Fibroblast of pulmonary artery (primary cell): ENCODE results near the gene FHOD3.

Experiments used
- DNase-seq: peaks from one replicate; pipeline ENCODE4 v3.0.0-alpha.2; 2010; ENCODE audit warnings: low read depth
- H3K4me3 ChIP-seq: replicated peaks from 2 replicates; pipeline ENCODE4 v1.5.1; 2011; ENCODE audit warnings: low read depth, mild to moderate bottlenecking, control low read depth, low read length, moderate library complexity
- TF ChIP-seq, protein P1 (sequence below): IDR thresholded peaks from 2 replicates; pipeline ENCODE4 v1.5.1; 2011; ENCODE audit warnings: mild to moderate bottlenecking, control low read depth, low read length, inconsistent platforms; ENCODE audit errors: missing control alignments

The FHOD3 gene

DNA sequence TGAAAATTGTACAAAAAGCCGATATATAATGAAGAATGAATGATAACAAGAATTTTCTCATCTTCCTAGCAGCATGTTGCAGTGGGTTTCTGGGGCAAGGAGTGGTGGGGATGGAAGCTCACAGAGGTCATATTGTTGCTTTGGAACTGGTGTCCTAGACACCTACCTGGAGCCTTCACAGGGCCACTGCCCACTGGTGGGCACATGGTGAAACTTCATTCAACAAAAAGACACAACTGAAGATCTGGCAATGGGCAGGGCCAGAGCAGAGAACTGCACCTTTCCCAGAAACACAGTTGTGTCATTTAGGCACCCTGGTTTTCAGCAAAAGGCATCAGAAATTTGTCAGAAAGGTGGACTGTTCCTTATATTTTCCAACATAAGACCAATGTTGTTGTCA, 115.3 kb downstream of the FHOD3 start:
- no peak overlapping the region for H3K4me3 ChIP-seq
- DNase-seq: peak; percentile 53
- TF ChIP-seq, protein P1, sequence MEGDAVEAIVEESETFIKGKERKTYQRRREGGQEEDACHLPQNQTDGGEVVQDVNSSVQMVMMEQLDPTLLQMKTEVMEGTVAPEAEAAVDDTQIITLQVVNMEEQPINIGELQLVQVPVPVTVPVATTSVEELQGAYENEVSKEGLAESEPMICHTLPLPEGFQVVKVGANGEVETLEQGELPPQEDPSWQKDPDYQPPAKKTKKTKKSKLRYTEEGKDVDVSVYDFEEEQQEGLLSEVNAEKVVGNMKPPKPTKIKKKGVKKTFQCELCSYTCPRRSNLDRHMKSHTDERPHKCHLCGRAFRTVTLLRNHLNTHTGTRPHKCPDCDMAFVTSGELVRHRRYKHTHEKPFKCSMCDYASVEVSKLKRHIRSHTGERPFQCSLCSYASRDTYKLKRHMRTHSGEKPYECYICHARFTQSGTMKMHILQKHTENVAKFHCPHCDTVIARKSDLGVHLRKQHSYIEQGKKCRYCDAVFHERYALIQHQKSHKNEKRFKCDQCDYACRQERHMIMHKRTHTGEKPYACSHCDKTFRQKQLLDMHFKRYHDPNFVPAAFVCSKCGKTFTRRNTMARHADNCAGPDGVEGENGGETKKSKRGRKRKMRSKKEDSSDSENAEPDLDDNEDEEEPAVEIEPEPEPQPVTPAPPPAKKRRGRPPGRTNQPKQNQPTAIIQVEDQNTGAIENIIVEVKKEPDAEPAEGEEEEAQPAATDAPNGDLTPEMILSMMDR: peak; percentile 67

DNA sequence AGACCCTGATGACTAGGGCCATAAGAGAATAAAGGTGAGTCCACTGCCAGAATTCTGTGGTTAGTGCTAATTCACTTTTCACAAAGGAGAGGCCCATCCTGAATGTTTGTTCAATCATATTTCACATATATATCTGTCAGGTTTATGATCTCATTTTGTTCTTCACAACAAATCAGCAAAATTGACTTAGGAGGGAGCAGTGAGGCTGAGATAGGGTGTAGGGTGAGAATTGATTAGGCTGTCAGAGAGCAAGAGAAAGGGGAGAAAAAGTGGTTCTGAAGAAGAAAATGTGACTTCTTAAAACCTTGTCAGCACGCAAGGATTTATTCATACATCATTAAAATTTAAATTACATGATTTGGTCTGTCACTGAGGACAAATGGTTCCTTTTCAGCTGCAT, 117.7 kb downstream of the FHOD3 start:
- H3K4me3 ChIP-seq: no peak overlapping the region
- DNase-seq: no peak
- TF ChIP-seq, protein P1: no peak

DNA sequence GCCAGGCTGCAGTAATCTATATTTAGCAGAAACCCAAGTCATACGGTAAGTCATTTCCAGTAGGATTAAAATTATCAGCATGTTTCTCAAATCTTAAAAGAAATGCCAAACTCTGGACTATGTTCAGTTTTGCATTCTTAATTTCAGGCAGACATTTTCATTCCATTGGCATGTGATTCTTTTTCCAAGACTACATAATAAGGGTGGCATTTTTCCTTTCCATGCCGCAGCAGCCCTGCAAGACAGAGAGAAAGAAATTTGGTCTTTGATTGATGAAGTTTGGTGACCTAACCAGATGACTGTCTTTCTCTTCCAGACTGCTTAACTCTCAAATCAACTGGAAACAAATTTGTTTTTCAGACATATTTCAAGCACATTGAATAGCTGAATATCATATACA, 118.1 kb downstream of the FHOD3 start:
- TF ChIP-seq, protein P1: no peak
- DNase-seq: no peak
- no peak overlapping the region for H3K4me3 ChIP-seq

DNA sequence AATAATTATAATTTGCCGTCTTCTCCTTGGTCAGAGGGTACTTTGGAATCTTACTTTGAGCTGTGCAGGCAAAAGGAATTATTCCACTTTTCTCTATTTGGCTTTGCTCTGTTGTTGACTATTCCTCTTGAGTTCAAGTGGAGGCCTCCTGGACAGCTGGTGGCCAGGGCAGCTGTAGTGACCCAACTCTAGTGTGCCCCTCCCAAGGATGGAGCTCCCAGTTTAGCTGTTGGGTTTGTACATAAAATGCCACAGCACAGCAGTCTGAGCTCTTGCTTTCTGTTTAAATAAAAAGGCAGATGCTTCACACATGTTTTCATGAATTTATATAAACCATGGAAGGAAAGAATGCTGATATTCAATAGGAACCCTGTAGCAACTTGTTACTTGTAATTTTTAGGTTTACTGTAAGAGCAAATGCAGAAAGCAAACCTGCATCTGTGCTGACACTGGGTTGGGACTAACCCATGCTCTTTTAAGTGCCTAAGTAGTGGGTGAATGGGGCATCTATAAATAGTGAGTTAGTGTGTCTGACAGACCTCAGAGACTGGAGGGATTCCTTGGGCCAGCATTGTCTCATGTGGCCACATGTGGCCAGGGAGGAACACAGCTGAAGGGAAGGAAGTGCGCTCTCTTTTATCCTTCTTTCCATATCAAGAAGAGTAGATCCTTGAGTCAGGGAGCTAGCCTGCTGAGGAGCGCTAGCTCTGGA, 121.8 kb downstream of the FHOD3 start:
- H3K4me3 ChIP-seq: no peak overlapping the region
- DNase-seq: no peak
- TF ChIP-seq, protein P1: no peak

DNA sequence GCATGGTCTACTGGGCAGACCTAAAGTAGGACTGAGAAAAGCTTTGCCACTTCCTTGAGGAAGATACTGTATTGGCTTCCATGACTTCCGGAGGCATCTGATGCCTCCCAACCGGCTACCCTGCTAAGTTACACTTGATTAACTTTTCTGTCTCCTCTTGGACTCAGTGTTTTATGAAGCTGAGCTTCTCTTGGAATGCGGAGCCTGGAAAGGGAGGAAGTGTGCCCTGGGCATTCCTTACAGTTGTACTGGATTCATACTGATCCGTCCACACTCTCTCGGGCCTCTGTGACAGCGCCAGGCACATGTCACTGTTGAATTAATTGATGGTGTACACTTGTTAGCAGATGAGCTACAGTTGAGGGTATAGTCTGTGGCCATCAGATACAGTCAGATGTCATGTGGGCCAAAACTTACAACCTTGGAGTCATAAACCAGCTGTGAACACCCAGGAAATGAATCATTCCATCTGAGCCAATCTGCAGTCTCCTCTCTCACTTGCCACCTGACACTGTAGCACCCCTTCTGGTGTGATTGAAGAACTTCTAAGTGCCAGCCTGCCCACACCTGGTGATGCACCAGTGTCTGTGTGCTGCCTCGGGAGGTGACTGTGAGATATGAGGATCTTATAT, 122.5 kb downstream of the FHOD3 start:
- DNase-seq: peak; percentile 20
- TF ChIP-seq, protein P1: peak; percentile 4
- no peak overlapping the region for H3K4me3 ChIP-seq

DNA sequence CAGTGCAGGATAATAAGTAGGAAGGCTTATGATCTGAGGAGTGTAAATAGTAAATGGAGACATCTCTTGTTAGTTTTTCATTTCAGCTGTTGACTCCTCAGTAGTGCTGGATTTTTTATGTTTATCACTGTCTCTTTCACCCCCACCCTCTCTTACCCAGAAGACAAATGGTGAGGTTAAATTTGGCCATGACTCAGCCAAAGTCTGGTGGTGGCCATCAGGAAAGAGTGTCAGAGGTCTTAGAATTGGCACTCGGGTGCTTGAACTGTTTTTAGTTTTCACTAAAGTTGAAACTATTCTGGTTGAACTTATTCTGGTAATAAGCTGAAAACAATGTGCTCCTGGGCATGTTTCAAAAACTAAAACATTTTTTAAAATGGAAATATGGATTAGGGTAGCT, 123.3 kb downstream of the FHOD3 start:
- DNase-seq: peak; percentile 31
- H3K4me3 ChIP-seq: no peak overlapping the region
- TF ChIP-seq, protein P1: no peak

DNA sequence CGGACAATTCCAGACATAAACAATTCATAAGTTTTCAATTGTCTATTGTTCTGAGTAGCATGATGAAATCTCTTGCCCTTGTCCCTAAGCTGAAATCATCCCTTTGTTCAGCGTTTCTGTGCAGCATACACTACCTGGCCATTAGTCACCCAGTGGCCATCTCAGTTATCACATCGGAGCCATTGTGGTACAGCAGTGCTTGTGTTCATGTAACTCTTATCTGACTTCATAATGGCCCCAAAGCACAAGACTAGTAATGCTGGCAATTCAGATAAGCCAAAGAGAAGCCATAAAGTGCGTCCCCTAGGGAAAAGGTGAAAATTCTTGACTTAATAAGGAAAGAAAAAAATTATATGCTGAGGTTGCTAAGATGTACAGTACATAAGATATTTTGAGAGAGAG, 127.2 kb downstream of the FHOD3 start:
- no peak for DNase-seq
- TF ChIP-seq, protein P1: no peak

More for the DNA sequence above, 127.2 kb downstream of the FHOD3 start:
- H3K4me3 ChIP-seq: no peak overlapping the region
